NCI-H2029 treated with DMSO at 0.1 percent for 48 hours (cell line): ENCODE results near the gene ANKRD18A.

ENCODE experiments used
- DNase-seq: peaks from one replicate; lab custom pipeline; 2025; lab: John Stamatoyannopoulos, UW

The ANKRD18A gene

DNA sequence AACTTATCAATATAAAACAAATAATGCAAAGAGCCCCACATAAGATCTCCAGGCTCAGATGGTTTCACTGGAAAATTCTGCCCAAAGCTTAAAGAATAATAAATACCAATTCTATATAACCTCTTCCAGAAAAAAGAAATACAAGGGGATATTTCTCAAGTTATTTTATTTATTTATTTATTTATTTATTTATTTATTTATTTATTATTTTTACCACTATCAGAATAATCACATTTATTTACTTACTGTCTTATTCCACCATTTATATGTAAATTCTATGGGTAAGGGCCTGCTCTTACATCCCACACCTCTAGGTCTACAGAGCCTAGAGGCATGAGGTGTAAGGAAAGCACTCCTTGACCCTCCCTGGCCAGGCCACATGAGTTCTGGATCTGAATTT is 91.1 kb downstream of the ANKRD18A start:
- no peak for DNase-seq

- DNase-seq = no peak
These were observed 92.9 kb downstream of the ANKRD18A start for GRCh38 chr9:38527503-38527902.

DNA sequence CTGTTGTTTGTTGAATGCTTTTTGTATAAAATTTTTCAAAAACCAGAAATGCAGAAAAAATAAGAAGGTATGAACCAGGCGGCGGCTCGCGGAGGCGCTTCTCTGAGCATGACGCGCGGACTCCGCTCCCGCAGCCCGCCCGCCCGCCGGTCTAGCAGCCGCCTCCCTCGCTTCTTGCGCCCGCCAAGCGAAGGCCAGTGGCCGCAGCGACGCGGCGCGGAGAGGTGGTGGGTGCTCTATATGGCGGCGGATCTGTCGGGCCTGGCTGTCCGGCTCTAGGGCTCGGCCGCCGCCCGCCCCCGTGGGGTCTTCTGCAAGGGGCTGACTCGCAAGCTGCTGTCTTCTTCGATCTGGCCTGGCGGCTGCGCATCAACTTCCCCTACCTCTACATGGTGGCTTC is 93.8 kb downstream of the ANKRD18A start:
- DNase-seq = no peak

- DNase-seq = no peak
These were observed 97.3 kb downstream of the ANKRD18A start for GRCh38 chr9:38523121-38523520.

- no peak for DNase-seq
These were observed 98.6 kb downstream of the ANKRD18A start for GRCh38 chr9:38521762-38522161.
